Lower leg skin (tissue), 3 donors: ENCODE data around the gene MTHFSD.

Experiments used
- POLR2A ChIP-seq, 2 donors: fragments of 450-650 bp; IDR thresholded peaks; one replicate each; pipeline ENCODE4 v1.6.1; 2016 to 2017; ENCODE audit warnings: antibody characterized with exemption in 2 of 2, mild to moderate bottlenecking in 1 of 2, moderate library complexity in 1 of 2
- TF ChIP-seq, protein P1 (sequence below), 3 donors: fragments of 450-650 bp; IDR thresholded peaks; one replicate each; pipeline ENCODE4 v1.5.1; 2016; ENCODE audit warnings: antibody characterized with exemption in 3 of 3, mild to moderate bottlenecking in 3 of 3, moderate library complexity in 2 of 3

DNA sequence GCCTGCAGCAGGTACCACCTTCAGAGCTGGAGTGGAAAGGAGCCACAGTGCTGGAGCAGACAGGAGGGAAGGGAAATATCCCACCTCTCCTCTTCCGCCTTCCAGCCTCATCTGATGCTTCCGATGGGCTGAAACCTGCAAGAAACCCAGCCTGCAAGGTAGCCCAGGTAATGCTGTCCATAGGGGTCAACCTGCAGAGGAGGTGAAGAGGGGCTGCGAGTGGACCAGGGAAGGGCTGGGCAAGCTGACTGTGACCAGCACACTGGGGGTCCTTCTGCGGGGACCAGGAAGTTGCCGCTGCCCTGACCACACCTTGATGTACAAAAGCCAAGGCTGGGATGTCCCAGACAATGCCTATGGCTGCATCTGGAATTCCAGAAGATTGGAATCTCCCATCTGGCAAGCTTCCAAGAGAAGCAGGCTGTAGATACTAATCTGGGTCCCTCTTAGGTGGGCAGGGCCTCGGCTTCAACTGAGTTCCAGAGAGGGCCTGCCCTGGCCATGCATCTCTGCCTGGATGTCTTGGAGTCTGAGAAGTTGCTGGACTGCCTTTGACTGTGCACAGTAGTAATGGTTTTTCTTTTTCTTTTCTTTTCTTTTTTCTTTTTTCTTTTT is 29.1 kb upstream of the MTHFSD start:
- TF ChIP-seq, protein P1, sequence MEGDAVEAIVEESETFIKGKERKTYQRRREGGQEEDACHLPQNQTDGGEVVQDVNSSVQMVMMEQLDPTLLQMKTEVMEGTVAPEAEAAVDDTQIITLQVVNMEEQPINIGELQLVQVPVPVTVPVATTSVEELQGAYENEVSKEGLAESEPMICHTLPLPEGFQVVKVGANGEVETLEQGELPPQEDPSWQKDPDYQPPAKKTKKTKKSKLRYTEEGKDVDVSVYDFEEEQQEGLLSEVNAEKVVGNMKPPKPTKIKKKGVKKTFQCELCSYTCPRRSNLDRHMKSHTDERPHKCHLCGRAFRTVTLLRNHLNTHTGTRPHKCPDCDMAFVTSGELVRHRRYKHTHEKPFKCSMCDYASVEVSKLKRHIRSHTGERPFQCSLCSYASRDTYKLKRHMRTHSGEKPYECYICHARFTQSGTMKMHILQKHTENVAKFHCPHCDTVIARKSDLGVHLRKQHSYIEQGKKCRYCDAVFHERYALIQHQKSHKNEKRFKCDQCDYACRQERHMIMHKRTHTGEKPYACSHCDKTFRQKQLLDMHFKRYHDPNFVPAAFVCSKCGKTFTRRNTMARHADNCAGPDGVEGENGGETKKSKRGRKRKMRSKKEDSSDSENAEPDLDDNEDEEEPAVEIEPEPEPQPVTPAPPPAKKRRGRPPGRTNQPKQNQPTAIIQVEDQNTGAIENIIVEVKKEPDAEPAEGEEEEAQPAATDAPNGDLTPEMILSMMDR (IDR thresholded peaks at IDR 0.05) = no peak
- no peak for TF ChIP-seq POLR2A (IDR thresholded peaks at IDR 0.05)
